ENCODE data around the gene ARPIN.
A peak's percentile ranks its signal among the peaks of the same experiment; 100 is the strongest.
"Not testable (repeated sequence)": the region's sequence is repeated elsewhere in the genome, so short reads cannot be mapped to it uniquely, and the experiment has no call there.

Gene ARPIN

GRCh38 chr15:89875741-89876140 is 37.0 kb downstream of the ARPIN start:
- DNase-seq: no peak

DNA sequence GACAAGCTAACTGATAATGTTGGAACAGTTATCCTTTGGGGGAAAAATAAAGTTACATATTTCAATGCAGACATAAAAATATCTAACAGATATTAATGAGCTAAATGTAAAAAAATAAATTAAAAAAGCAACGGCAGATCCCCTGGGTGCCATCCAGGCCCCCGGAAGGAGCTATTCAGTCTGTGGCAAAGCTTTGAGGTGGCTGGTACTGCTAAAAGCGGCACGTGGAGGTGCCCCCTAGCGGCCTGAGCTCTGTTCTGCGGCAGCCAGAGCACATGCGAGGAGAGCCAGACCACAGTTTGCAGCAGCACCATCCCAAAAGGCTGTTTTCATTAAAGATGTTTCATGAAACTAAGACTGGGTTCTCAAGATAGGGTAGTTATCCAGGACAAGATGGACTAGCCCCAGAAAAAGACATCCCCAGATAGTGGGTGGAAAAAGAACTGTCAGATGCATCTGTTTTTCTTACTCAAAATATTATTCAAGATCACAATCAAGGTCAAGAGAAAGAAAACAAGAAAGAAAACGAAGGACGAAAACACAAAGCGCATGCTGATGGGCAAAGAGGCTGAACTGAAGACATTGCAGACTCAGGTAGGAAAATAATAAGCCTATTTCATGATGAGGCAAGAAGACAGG is 37.7 kb downstream of the ARPIN start:
- DNase-seq: peak; percentile 53 to 77 (median 65)

DNA sequence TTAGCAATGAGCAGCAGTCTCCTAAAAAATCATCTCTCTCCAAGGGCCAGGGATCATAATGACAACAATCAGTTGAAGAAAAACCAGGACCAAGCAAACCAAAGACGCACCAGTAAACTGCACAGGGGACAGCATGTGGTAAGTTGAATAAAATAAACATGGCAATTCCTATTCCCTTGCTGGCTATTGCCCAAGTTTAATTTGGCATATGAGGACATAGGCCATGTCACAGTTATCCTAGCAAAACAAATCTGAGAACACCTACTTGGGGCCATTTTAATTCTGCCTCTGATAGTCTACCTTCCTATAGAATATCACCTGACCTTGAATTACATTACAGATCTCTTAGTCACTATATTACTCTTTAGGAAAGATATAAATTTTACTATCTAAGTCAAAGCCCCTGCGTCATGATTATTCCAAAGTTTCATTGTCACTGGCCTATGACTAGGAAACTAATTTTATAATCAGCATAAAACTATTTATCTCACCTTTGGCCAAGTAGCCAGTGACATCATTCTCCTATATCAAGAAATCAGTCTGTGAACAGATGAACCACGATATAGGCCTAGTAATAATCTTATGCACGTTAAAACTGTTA is 42.0 kb downstream of the ARPIN start:
- no peak for DNase-seq

- no peak for DNase-seq
Measured at GRCh38 chr15:89870006-89870405, 42.7 kb downstream of the ARPIN start.

GRCh38 chr15:89869490-89869889 is 43.3 kb downstream of the ARPIN start:
- DNase-seq: not testable (repeated sequence)

DNA sequence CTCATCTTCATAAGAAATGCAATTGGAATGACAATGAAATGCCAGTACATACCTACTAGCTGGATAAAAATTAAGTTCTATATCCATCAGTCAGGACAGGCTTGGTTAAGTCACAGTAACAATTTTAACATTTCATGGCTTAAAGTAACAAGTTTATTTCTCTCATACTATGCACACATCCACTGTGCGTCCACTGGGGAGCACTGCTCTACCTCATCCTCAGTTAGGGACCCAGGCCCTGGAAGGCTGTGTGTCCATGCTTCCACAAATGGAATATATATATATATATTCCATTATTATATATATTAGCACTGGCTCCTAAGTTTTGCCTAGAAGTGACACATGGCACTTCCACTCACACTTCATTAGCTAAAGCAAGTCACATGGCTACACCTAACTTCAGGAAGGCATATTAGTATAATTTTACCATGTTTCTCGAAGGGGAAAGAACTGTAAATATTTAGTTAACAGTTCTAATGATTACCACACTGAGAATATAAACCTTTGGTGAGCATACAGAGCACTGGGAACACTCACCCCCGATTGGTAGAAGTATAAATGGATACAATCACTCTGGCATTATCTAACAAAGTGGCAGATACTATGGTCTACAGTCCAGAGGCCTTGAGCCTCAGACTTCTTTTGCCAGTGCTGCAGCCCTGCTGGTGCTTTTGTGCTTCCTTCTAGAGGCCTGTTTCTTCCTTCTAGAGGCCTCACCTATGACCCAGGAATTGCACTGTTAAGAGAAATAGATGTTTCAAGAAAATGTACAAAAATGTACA is 47.6 kb downstream of the ARPIN start:
- no peak for DNase-seq

DNA sequence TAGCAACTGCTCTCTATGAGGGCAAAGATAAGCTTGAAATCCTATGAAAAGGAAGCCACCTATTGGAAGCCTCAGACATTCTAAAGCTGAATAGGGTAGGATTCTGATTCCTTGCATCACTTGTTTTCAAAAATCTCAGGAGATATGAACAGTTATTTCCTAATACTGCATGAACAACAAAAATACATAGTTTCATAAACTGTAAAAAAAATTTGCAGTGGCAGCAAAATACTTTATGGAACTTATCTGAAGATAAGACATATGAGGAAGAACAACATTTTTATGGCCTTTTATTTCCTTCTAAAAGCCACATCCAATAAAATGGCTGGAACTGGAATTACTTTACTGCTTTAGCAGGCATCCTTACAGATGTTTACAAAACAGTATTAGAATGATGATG is 48.8 kb downstream of the ARPIN start:
- no peak for DNase-seq

DNA sequence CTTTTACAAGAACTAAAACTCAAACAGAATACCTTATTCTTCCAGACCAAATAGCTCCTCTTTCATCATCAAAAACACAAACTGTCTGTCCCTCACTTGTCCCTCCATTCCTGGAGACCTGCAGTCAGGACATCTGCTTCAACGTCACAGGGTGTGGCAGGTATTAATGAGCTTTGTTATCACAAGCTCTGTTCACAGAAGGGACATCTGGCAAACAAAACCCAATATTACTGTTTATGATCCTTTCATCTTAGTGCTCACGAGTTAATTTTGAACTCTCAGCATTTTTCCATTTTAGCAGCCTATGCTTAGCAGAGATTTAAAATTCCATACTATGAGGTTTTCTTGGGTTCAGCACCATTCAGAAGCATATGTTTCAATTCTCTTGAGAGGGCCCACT is 51.9 kb downstream of the ARPIN start:
- no peak for DNase-seq

GRCh38 chr15:89860431-89860830 is 52.3 kb downstream of the ARPIN start:
- no peak for DNase-seq

GRCh38 chr15:89858661-89859458 is 53.9 kb downstream of the ARPIN start:
- DNase-seq: no peak

GRCh38 chr15:89857673-89858072 is 55.1 kb downstream of the ARPIN start:
- no peak for DNase-seq

GRCh38 chr15:89855948-89856347 is 56.8 kb downstream of the ARPIN start:
- DNase-seq: no peak

- not testable (repeated sequence) for DNase-seq
Measured at GRCh38 chr15:89854863-89855262, 57.9 kb downstream of the ARPIN start.

- no peak for DNase-seq
Measured at GRCh38 chr15:89852342-89852995, 60.3 kb downstream of the ARPIN start.

DNA sequence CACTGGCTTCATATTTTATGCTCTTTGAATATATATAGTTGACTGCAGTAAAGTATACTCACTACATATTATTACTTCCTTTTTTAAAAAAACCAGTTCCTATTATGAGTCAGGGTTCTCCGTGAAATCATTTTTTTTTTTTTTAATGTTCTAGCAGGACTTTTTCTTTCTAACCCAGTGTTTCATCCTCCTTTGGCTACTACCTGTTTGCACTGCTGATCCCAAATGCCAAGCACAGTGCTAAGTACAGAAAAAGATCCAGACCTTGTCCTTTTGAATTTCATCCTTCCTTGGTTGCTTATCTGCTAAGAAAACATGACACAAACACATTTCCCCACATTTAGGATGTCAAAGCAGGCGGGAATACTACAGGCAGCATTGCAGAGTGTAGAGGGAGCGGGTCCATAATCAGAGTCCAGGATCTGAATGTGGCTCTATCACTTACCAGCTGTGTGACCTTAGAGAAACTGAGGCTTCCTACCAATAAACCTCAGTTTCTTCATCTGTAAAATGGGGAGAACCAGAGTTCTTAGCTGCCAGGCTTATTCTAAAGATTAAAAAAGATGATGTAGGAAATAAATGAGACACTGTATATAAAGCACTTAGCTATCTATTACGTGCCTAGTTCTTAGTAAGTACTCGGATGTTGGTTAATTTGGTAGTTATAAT is 60.9 kb downstream of the ARPIN start:
- no peak for DNase-seq

DNA sequence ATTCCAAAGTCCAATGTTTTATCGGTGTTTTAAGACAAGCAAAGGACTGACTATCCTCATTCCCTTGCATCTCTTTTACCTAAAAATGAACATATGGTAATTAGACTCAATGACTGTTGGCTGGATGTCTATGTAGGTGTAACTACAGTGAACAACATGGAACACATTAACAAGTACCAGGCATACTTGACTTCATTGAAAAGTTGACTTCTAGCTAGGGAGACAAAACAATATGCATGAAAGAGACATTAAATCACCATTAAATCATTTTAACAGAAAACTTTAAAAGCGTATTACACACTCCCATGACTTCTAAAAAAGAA is 63.8 kb downstream of the ARPIN start:
- no peak for DNase-seq

- DNase-seq: no peak
Measured at GRCh38 chr15:89847101-89847500, 65.7 kb downstream of the ARPIN start.

GRCh38 chr15:89845305-89845893 is 67.4 kb downstream of the ARPIN start:
- DNase-seq: no peak

Data from T-helper 1 cell (primary cell).